ENCODE results near the gene TBATA. TPM values are rescaled to one million over a fixed set of nuclear protein-coding genes. Genes with fewer than 3 reads are reported as not detected.

The TBATA gene
- polyA plus RNA-seq, 3 donors = not detected

- DNase-seq = no peak
- Mint-ChIP-seq H3K9me3 (no peaks in the 10 kb centered on the region), H3K27me3 (ENCODE audit: low read depth in 3 of 3) (peaks cover 1 to 3% (median 2%) of the 10 kb centered on the region in 3 donors), H3K27ac (no peak overlapping the region), H3K36me3 (no peaks in the 10 kb centered on the region), H3K4me3 (no peak overlapping the region), H3K4me1 (no peaks in the 10 kb centered on the region)
- Histone ChIP-seq H3K4me3 (replicated peaks in 1 of 3; ENCODE audit: low read depth in 2 of 3, low read length in 3 of 3) (no peak overlapping the region), H3K27ac (ENCODE audit: low read depth in 1 of 2, low read length in 2 of 2) (no peak overlapping the region), H3K4me2 (replicated peaks; ENCODE audit: extremely low read depth, low read length, poor library complexity, severe bottlenecking) (no peak overlapping the region), H4K20me1 (ENCODE audit: insufficient read depth, low read length) (no peaks in the 10 kb centered on the region), H3K9me3 (replicated peaks in 1 of 2; ENCODE audit: control insufficient read depth in 1 of 2, insufficient read depth in 1 of 2, low read length in 2 of 2) (no peaks in the 10 kb centered on the region), H2AFZ (ENCODE audit: insufficient read depth, low read depth, low read length, poor library complexity, severe bottlenecking) (no peak overlapping the region), H3K36me3 (replicated peaks in 1 of 2; ENCODE audit: control insufficient read depth in 1 of 2, insufficient read depth in 2 of 2, low read length in 2 of 2) (no peaks in the 10 kb centered on the region), H3K79me2 (ENCODE audit: insufficient read depth, low read length) (no peaks in the 10 kb centered on the region), H3K27me3 (ENCODE audit: control insufficient read depth in 2 of 2, insufficient read depth in 2 of 2, low read length in 2 of 2) (no peaks in the 10 kb centered on the region), H3K4me1 (ENCODE audit: control insufficient read depth in 1 of 2, insufficient read depth in 2 of 2, low read length in 2 of 2) (no peaks in the 10 kb centered on the region), H3K9ac (ENCODE audit: insufficient read depth, low read length, poor library complexity, severe bottlenecking) (no peak overlapping the region)
- 90% methylated on average over 3 of the region's 3 CpGs for WGBS (ENCODE audit: insufficient coverage)
- intact Hi-C loops (cut with micrococcal nuclease) = no loop called here
- TF ChIP-seq, protein P1, sequence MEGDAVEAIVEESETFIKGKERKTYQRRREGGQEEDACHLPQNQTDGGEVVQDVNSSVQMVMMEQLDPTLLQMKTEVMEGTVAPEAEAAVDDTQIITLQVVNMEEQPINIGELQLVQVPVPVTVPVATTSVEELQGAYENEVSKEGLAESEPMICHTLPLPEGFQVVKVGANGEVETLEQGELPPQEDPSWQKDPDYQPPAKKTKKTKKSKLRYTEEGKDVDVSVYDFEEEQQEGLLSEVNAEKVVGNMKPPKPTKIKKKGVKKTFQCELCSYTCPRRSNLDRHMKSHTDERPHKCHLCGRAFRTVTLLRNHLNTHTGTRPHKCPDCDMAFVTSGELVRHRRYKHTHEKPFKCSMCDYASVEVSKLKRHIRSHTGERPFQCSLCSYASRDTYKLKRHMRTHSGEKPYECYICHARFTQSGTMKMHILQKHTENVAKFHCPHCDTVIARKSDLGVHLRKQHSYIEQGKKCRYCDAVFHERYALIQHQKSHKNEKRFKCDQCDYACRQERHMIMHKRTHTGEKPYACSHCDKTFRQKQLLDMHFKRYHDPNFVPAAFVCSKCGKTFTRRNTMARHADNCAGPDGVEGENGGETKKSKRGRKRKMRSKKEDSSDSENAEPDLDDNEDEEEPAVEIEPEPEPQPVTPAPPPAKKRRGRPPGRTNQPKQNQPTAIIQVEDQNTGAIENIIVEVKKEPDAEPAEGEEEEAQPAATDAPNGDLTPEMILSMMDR (IDR thresholded peaks at IDR 0.05) = no peak
These were observed 50.0 kb downstream of the TBATA start for GRCh38 chr10:70735161-70735560.

DNA sequence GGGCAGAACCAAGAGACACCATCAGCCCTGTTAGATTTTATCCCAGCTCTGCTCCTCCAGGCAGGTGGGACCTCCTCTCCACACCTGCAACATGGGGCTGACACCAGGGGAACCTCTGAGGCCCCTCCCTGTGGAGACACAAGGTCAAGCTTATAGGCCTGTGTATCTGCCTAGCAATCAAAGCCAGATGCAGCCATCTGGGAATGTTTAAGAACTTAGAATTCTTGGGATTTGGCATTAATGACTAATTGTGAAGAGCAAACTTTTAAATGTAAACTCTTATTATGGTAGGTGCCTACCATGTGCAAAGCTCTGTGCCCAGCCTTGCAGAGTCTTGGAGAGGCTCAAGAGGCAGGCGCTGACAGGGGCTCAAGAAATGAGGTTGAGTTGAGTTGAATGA lies 52.1 kb downstream of the TBATA start:
- no peaks in the 10 kb centered on the region for H3K36me3 Mint-ChIP-seq
- H3K9me3 Mint-ChIP-seq = no peaks in the 10 kb centered on the region
- H3K9ac ChIP-seq (ENCODE audit: insufficient read depth, low read length, poor library complexity, severe bottlenecking) = no peak overlapping the region
- peaks cover 0 to 3% (median 2%) of the 10 kb centered on the region in 3 donors for H3K27me3 Mint-ChIP-seq (ENCODE audit: low read depth in 3 of 3)
- H3K36me3 ChIP-seq (replicated peaks in 1 of 2; ENCODE audit: control insufficient read depth in 1 of 2, insufficient read depth in 2 of 2, low read length in 2 of 2) = no peaks in the 10 kb centered on the region
- H3K4me1 ChIP-seq (ENCODE audit: control insufficient read depth in 1 of 2, insufficient read depth in 2 of 2, low read length in 2 of 2) = no peaks in the 10 kb centered on the region
- H3K27me3 ChIP-seq (ENCODE audit: control insufficient read depth in 2 of 2, insufficient read depth in 2 of 2, low read length in 2 of 2) = no peaks in the 10 kb centered on the region
- no peak overlapping the region for H3K4me2 ChIP-seq (replicated peaks; ENCODE audit: extremely low read depth, low read length, poor library complexity, severe bottlenecking)
- H3K4me1 Mint-ChIP-seq = no peaks in the 10 kb centered on the region
- H3K27ac Mint-ChIP-seq = no peak overlapping the region
- 100% methylated on average over 1 of the region's 1 CpG for WGBS (ENCODE audit: insufficient coverage)
- DNase-seq = no peak
- intact Hi-C loops (cut with micrococcal nuclease) = no loop called here
- no peak overlapping the region for H2AFZ ChIP-seq (ENCODE audit: insufficient read depth, low read depth, low read length, poor library complexity, severe bottlenecking)
- H3K4me3 ChIP-seq (replicated peaks in 1 of 3; ENCODE audit: low read depth in 2 of 3, low read length in 3 of 3) = no peak overlapping the region
- H3K4me3 Mint-ChIP-seq = no peak overlapping the region
- no peaks in the 10 kb centered on the region for H4K20me1 ChIP-seq (ENCODE audit: insufficient read depth, low read length)
- TF ChIP-seq, protein P1 (IDR thresholded peaks at IDR 0.05) = no peak
- no peak overlapping the region for H3K27ac ChIP-seq (ENCODE audit: low read depth in 1 of 2, low read length in 2 of 2)
- H3K9me3 ChIP-seq (replicated peaks in 1 of 2; ENCODE audit: control insufficient read depth in 1 of 2, insufficient read depth in 1 of 2, low read length in 2 of 2) = no peaks in the 10 kb centered on the region
- no peaks in the 10 kb centered on the region for H3K79me2 ChIP-seq (ENCODE audit: insufficient read depth, low read length)
